Body of pancreas (tissue), 4 donors: ENCODE data around the gene JAKMIP2.

Experiments
- CTCF ChIP-seq, 7 experiments: fragments of 450-650 bp in 4 of 7; fragments of 200-600 bp in 3 of 7; sonication (generic) in 3 of 7; IDR thresholded peaks; one replicate each; pipeline ENCODE4 v1.5.1; 2016 to 2019; ENCODE audit warnings: antibody characterized with exemption in 7 of 7
- POLR2A ChIP-seq, 3 donors: fragments of 450-650 bp; IDR thresholded peaks; one replicate each; pipeline ENCODE4 v1.6.1; 2016; ENCODE audit warnings: antibody characterized with exemption in 3 of 3, mild to moderate bottlenecking in 2 of 3

GRCh38 chr5:147813696-147814095 is 31.2 kb upstream of the JAKMIP2 start:
- TF ChIP-seq CTCF (IDR thresholded peaks at IDR 0.05) (no peak), POLR2A (IDR thresholded peaks at IDR 0.05) (no peak)
